HepG2 (cell line): ENCODE measurements around the gene DLEC1. TPM values are rescaled to one million over a fixed set of nuclear protein-coding genes. Genes with fewer than 3 reads are reported as not detected.

ENCODE experiments used
- ARHGAP35 ChIP-seq: sonication (generic); formaldehyde crosslinking; IDR thresholded peaks from 2 replicates; pipeline ENCODE4 v1.9.0; 2022; ENCODE audit warnings: mild to moderate bottlenecking, inconsistent platforms, moderate library complexity, missing genetic modification reagents, borderline replicate concordance
- CREB1 ChIP-seq, 2 experiments: fragments of 450-650 bp in 1 of 2; IDR thresholded peaks; 2 replicates each; pipeline ENCODE4 v1.6.1; 2016 to 2017; ENCODE audit warnings: control low read depth in 1 of 2, mild to moderate bottlenecking in 1 of 2, missing compliant biosample characterization in 1 of 2, missing genetic modification characterization in 1 of 2
- CREM ChIP-seq, 2 experiments: sonication (generic) in 1 of 2; formaldehyde crosslinking in 1 of 2; IDR thresholded peaks; 2 replicates each; pipeline versions ENCODE4 v1.4.0 to v1.6.1; 2016 to 2020; ENCODE audit warnings: antibody characterized with exemption in 1 of 2, mild to moderate bottlenecking in 1 of 2, missing genetic modification reagents in 1 of 2
- DNMT1 ChIP-seq: sonication (generic); formaldehyde crosslinking; IDR thresholded peaks from 2 replicates; pipeline ENCODE4 v1.5.1; 2020; ENCODE audit warnings: mild to moderate bottlenecking, missing genetic modification reagents
- FOXC1 ChIP-seq: sonication (generic); formaldehyde crosslinking; IDR thresholded peaks from 2 replicates; pipeline ENCODE4 v1.8.0; 2022; ENCODE audit warnings: mild to moderate bottlenecking, missing genetic modification reagents, borderline replicate concordance
- GATAD1 ChIP-seq: IDR thresholded peaks from 2 replicates; pipeline ENCODE4 v1.6.1; 2016; ENCODE audit warnings: missing genetic modification reagents, missing compliant biosample characterization
- MYC ChIP-seq: sonication (generic); formaldehyde crosslinking; IDR thresholded peaks from 2 replicates; pipeline ENCODE4 v1.9.0; 2021; ENCODE audit warnings: missing genetic modification reagents, borderline replicate concordance
- NR1H2 ChIP-seq: sonication (generic); formaldehyde crosslinking; IDR thresholded peaks from 2 replicates; pipeline ENCODE4 v1.8.1; 2022; ENCODE audit warnings: low read depth, missing genetic modification reagents, borderline replicate concordance
- PHB2 ChIP-seq: fragments of 450-650 bp; IDR thresholded peaks from 2 replicates; pipeline ENCODE4 v1.6.1; 2018; ENCODE audit not compliant: partially characterized antibody
- PHF20 ChIP-seq: sonication (generic); formaldehyde crosslinking; IDR thresholded peaks from 2 replicates; pipeline ENCODE4 v1.5.0; 2020; ENCODE audit warnings: mild to moderate bottlenecking, missing genetic modification reagents
- SALL1 ChIP-seq: sonication (generic); formaldehyde crosslinking; IDR thresholded peaks from 2 replicates; pipeline ENCODE4 v1.8.0; 2022; ENCODE audit warnings: mild to moderate bottlenecking, missing genetic modification reagents
- SP4 ChIP-seq: sonication (generic); formaldehyde crosslinking; IDR thresholded peaks from 2 replicates; pipeline ENCODE4 v1.8.1; 2023; ENCODE audit warnings: mild to moderate bottlenecking, missing genetic modification reagents
- TBX2 ChIP-seq: sonication (generic); formaldehyde crosslinking; IDR thresholded peaks from 2 replicates; pipeline ENCODE4 v1.5.0; 2020; ENCODE audit warnings: missing genetic modification reagents, mild to moderate bottlenecking, borderline replicate concordance
- TEAD2 ChIP-seq: sonication (generic); formaldehyde crosslinking; IDR thresholded peaks from 2 replicates; pipeline ENCODE4 v1.9.0; 2021; ENCODE audit warnings: missing genetic modification reagents
- TOPORS ChIP-seq: sonication (generic); formaldehyde crosslinking; IDR thresholded peaks from 2 replicates; pipeline ENCODE4 v1.8.0; 2023; ENCODE audit warnings: mild to moderate bottlenecking, missing genetic modification reagents
- ZKSCAN5 ChIP-seq: sonication (generic); formaldehyde crosslinking; IDR thresholded peaks from 2 replicates; pipeline ENCODE4 v1.5.1; 2020; ENCODE audit warnings: mild to moderate bottlenecking, missing genetic modification reagents
- ZNF296 ChIP-seq: sonication (generic); formaldehyde crosslinking; conservative IDR thresholded peaks from 2 replicates; pipeline ENCODE4 v1.5.0; 2020; ENCODE audit warnings: mild to moderate bottlenecking, missing genetic modification reagents
- ZNF331 ChIP-seq: sonication (generic); formaldehyde crosslinking; IDR thresholded peaks from 2 replicates; pipeline ENCODE4 v1.4.0; 2020; ENCODE audit warnings: missing genetic modification reagents
- ZNF367 ChIP-seq: sonication (generic); formaldehyde crosslinking; IDR thresholded peaks from 2 replicates; pipeline ENCODE4 v1.4.0; 2020; ENCODE audit warnings: missing genetic modification reagents, borderline replicate concordance
- ZNF460 ChIP-seq: sonication (generic); formaldehyde crosslinking; IDR thresholded peaks from 2 replicates; pipeline ENCODE4 v1.5.1; 2020; ENCODE audit warnings: missing genetic modification reagents, mild to moderate bottlenecking, borderline replicate concordance
- ZNF546 ChIP-seq: sonication (generic); formaldehyde crosslinking; conservative IDR thresholded peaks from 2 replicates; pipeline ENCODE4 v1.8.1; 2023; ENCODE audit warnings: mild to moderate bottlenecking, missing genetic modification reagents
- ZNF549 ChIP-seq: sonication (generic); formaldehyde crosslinking; IDR thresholded peaks from 2 replicates; pipeline ENCODE4 v1.5.0; 2020; ENCODE audit warnings: missing genetic modification reagents
- ZNF570 ChIP-seq: sonication (generic); formaldehyde crosslinking; IDR thresholded peaks from 2 replicates; pipeline ENCODE4 v1.4.0; 2020; ENCODE audit warnings: mild to moderate bottlenecking, missing genetic modification reagents, borderline replicate concordance
- ZNF577 ChIP-seq: sonication (generic); formaldehyde crosslinking; IDR thresholded peaks from 2 replicates; pipeline ENCODE4 v1.4.0; 2020; ENCODE audit warnings: mild to moderate bottlenecking, low read depth, missing genetic modification reagents, borderline replicate concordance
- ZNF670 ChIP-seq: sonication (generic); formaldehyde crosslinking; IDR thresholded peaks from 2 replicates; pipeline ENCODE4 v1.8.0; 2022; ENCODE audit warnings: mild to moderate bottlenecking, missing genetic modification reagents, borderline replicate concordance
- polyA plus RNA-seq, 8 experiments: library from polyadenylated mRNA; depleted of rRNA in 3 of 8; stranded (reverse) in 7 of 8; unstranded in 1 of 8; fragments of >200 nt; fragmentation: Illumina TruSeq in 4 of 8; extraction: Trizol in 4 of 8; gene quantifications; 2 replicates each; pipeline versions ENCODE4 v1.2.1 to v1.2.3, GENCODE V29; 2011 to 2016; ENCODE audit warnings: low read depth in 4 of 8, missing spikeins in 1 of 8, mixed read lengths in 1 of 8; ENCODE audit not compliant: insufficient read depth in 1 of 8
- total RNA-seq, 5 experiments: library from RNA; depleted of rRNA; stranded (reverse); fragments of >200 nt; fragmentation: Illumina TruSeq; extraction: Trizol; gene quantifications; 2 replicates each; pipeline ENCODE4 v1.2.3, GENCODE V29; 2016; ENCODE audit warnings: low read depth in 1 of 5
- TF ChIP-seq, protein P1 (sequence below): IDR thresholded peaks from 2 replicates; pipeline ENCODE4 v1.6.1; 2016; ENCODE audit warnings: mild to moderate bottlenecking
- TF ChIP-seq, protein P2 (sequence below): sonication (generic); formaldehyde crosslinking; conservative IDR thresholded peaks from 2 replicates; pipeline ENCODE4 v1.4.0; 2020; ENCODE audit warnings: missing genetic modification reagents

The DLEC1 gene
- total and polyA plus RNA-seq, 2 of the 13 experiments (the other 11 are each of a cell fraction or from before 2014, with no cell fraction given): 0.09 TPM; not detected in 1

DNA sequence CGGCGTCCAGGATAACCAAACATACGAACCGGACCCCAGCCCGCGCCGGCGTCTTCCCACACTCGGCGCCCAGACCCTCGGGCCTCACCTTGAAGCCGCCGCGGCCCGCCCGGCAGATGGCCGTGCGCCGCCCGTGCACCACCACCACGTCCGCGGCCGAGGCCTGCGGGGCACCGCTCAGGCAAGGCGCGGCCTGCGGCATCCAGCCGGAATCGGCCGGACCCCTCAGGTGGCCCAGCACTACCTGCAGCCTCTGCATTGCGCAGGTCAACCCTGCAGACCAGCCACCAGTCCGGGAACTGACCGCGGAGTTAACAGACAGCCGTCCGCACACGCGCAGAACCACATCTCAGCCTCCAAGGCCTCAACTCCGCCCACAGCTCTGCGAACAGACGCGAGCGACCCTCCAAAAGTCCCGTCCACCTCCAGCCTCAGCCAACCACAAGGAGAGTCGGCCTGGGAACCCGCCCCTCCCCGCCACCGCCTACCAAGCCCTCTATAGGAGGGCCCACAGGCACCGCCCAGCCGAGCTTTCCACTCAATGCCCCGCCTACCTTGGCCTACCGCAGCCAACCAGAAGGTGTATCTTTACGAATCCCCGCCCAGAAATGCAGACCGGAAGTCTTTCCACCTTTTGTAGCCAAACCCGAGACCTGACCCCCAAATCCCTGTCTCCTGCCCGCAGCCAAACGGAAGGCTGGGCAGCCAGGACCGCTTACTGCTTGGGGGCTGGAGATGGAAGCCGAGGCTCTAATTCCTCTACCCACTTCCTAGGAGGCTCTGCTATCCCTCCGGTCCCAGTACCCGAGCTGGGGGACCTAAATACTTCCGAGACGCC is 98.0 kb downstream of the DLEC1 start, which contains the start of gene ACAA1 (continued):
- TF ChIP-seq TBX2 (CRISPR knock-in tag) (peak; percentile 9; the same call in 1 of the 2 replicates), DNMT1 (CRISPR knock-in tag) (0 out of 2 replicates have a peak, but pooled peaks have one; percentile 69), ZNF577 (CRISPR knock-in tag) (no peak), ZKSCAN5 (no peak), PHB2 (no peak), ZNF549 (no peak), ZNF546 (peak; percentile 86), CREM (IDR thresholded peaks at IDR 0.05) (no peak), CREM (CRISPR knock-in tag; IDR thresholded peaks at IDR 0.05) (no peak), ZNF296 (no peak), GATAD1 (CRISPR knock-in tag) (peak; percentile 44; the same call in 1 of the 2 replicates), CREB1 (IDR thresholded peaks at IDR 0.05) (peak; percentile 47; the same call in 1 of the 2 replicates), CREB1 (CRISPR knock-in tag; IDR thresholded peaks at IDR 0.05) (no peak), SP4 (CRISPR knock-in tag) (peak; percentile 96), TEAD2 (CRISPR knock-in tag) (no peak), ZNF331 (CRISPR knock-in tag) (peak; percentile 29; the same call in 1 of the 2 replicates), NR1H2 (CRISPR knock-in tag) (no peak), SALL1 (CRISPR knock-in tag) (peak; percentile 51; the same call in 1 of the 2 replicates), ZNF570 (CRISPR knock-in tag) (no peak; the same call in 1 of the 2 replicates), FOXC1 (CRISPR knock-in tag) (peak; percentile 72; the same call in 1 of the 2 replicates), PHF20 (CRISPR knock-in tag) (no peak; the same call in 1 of the 2 replicates), ZNF460 (CRISPR knock-in tag) (no peak), MYC (no peak; the same call in 1 of the 2 replicates), ARHGAP35 (CRISPR knock-in tag) (no peak; the same call in 1 of the 2 replicates), ZNF367 (CRISPR knock-in tag) (no peak; the same call in 1 of the 2 replicates), TOPORS (CRISPR knock-in tag) (no peak; the same call in 1 of the 2 replicates), ZNF670 (no peak; the same call in 1 of the 2 replicates)
- TF ChIP-seq, protein P1, sequence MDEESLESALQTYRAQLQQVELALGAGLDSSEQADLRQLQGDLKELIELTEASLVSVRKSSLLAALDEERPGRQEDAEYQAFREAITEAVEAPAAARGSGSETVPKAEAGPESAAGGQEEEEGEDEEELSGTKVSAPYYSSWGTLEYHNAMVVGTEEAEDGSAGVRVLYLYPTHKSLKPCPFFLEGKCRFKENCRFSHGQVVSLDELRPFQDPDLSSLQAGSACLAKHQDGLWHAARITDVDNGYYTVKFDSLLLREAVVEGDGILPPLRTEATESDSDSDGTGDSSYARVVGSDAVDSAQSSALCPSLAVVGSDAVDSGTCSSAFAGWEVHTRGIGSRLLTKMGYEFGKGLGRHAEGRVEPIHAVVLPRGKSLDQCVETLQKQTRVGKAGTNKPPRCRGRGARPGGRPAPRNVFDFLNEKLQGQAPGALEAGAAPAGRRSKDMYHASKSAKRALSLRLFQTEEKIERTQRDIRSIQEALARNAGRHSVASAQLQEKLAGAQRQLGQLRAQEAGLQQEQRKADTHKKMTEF (CRISPR knock-in tag): peak; percentile 49
- TF ChIP-seq, protein P2, sequence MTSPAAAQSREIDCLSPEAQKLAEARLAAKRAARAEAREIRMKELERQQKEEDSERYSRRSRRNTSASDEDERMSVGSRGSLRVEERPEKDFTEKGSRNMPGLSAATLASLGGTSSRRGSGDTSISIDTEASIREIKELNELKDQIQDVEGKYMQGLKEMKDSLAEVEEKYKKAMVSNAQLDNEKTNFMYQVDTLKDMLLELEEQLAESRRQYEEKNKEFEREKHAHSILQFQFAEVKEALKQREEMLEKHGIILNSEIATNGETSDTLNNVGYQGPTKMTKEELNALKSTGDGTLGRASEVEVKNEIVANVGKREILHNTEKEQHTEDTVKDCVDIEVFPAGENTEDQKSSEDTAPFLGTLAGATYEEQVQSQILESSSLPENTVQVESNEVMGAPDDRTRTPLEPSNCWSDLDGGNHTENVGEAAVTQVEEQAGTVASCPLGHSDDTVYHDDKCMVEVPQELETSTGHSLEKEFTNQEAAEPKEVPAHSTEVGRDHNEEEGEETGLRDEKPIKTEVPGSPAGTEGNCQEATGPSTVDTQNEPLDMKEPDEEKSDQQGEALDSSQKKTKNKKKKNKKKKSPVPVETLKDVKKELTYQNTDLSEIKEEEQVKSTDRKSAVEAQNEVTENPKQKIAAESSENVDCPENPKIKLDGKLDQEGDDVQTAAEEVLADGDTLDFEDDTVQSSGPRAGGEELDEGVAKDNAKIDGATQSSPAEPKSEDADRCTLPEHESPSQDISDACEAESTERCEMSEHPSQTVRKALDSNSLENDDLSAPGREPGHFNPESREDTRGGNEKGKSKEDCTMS (CRISPR knock-in tag): no peak
